ENCODE results near the gene TMEM72.

TMEM72 gene

GRCh38 chr10:44936314-44936975 is 25.3 kb downstream of the TMEM72 start:
- H3K9me3 ChIP-seq (ENCODE audit: control insufficient read depth, low read length) = peaks cover 14% of the 10 kb centered on the region
- no peak overlapping the region for H3K9ac ChIP-seq (ENCODE audit: low read length)
- peaks cover 33% of the 10 kb centered on the region for H3K4me1 ChIP-seq (ENCODE audit: control insufficient read depth, insufficient read depth, low read length)
- H3K36me3 ChIP-seq (ENCODE audit: control insufficient read depth, insufficient read depth, low read length, severe bottlenecking) = no peaks in the 10 kb centered on the region
- DNase-seq (ENCODE audit: low read depth) = no peak
- no peak overlapping the region for H3K4me3 ChIP-seq (ENCODE audit: low read length)
- no peaks in the 10 kb centered on the region for H3K27me3 ChIP-seq (replicated peaks; ENCODE audit: control insufficient read depth, insufficient read depth, low read length)

- H3K9me3 ChIP-seq (ENCODE audit: control insufficient read depth, low read length) = peaks cover 14% of the 10 kb centered on the region
- H3K4me3 ChIP-seq (ENCODE audit: low read length) = no peak overlapping the region
- H3K9ac ChIP-seq (ENCODE audit: low read length) = no peak overlapping the region
- H3K27me3 ChIP-seq (replicated peaks; ENCODE audit: control insufficient read depth, insufficient read depth, low read length) = no peaks in the 10 kb centered on the region
- no peak for DNase-seq (ENCODE audit: low read depth)
- H3K36me3 ChIP-seq (ENCODE audit: control insufficient read depth, insufficient read depth, low read length, severe bottlenecking) = no peaks in the 10 kb centered on the region
- peaks cover 33% of the 10 kb centered on the region for H3K4me1 ChIP-seq (ENCODE audit: control insufficient read depth, insufficient read depth, low read length)
These were observed 26.3 kb downstream of the TMEM72 start for GRCh38 chr10:44937196-44938005.

GRCh38 chr10:44938956-44939355 is 27.8 kb downstream of the TMEM72 start:
- no peaks in the 10 kb centered on the region for H3K27me3 ChIP-seq (replicated peaks; ENCODE audit: control insufficient read depth, insufficient read depth, low read length)
- H3K36me3 ChIP-seq (ENCODE audit: control insufficient read depth, insufficient read depth, low read length, severe bottlenecking) = no peaks in the 10 kb centered on the region
- H3K4me3 ChIP-seq (ENCODE audit: low read length) = no peak overlapping the region
- peaks cover 15% of the 10 kb centered on the region for H3K9me3 ChIP-seq (ENCODE audit: control insufficient read depth, low read length)
- H3K9ac ChIP-seq (ENCODE audit: low read length) = no peak overlapping the region
- DNase-seq (ENCODE audit: low read depth) = no peak
- H3K4me1 ChIP-seq (ENCODE audit: control insufficient read depth, insufficient read depth, low read length) = peaks cover 33% of the 10 kb centered on the region

- Histone ChIP-seq H3K4me3 (ENCODE audit: low read length) (no peak overlapping the region), H3K9me3 (ENCODE audit: control insufficient read depth, low read length) (peaks cover 24% of the 10 kb centered on the region), H3K9ac (ENCODE audit: low read length) (no peak overlapping the region), H3K27me3 (replicated peaks; ENCODE audit: control insufficient read depth, insufficient read depth, low read length) (no peaks in the 10 kb centered on the region), H3K36me3 (ENCODE audit: control insufficient read depth, insufficient read depth, low read length, severe bottlenecking) (no peaks in the 10 kb centered on the region), H3K4me1 (ENCODE audit: control insufficient read depth, insufficient read depth, low read length) (peaks cover 33% of the 10 kb centered on the region)
- no peak for DNase-seq (ENCODE audit: low read depth)
These were observed 28.7 kb downstream of the TMEM72 start for GRCh38 chr10:44939691-44940401.

- Histone ChIP-seq H3K4me1 (ENCODE audit: control insufficient read depth, insufficient read depth, low read length) (peaks cover 6% of the 10 kb centered on the region), H3K9me3 (ENCODE audit: control insufficient read depth, low read length) (peaks cover 20% of the 10 kb centered on the region), H3K36me3 (ENCODE audit: control insufficient read depth, insufficient read depth, low read length, severe bottlenecking) (no peaks in the 10 kb centered on the region), H3K9ac (ENCODE audit: low read length) (no peak overlapping the region), H3K4me3 (ENCODE audit: low read length) (peak overlapping the region; percentile 8), H3K27me3 (replicated peaks; ENCODE audit: control insufficient read depth, insufficient read depth, low read length) (no peaks in the 10 kb centered on the region)
- DNase-seq (ENCODE audit: low read depth) = no peak
These were observed 33.2 kb downstream of the TMEM72 start for GRCh38 chr10:44944354-44944753.

- Histone ChIP-seq H3K27me3 (replicated peaks; ENCODE audit: control insufficient read depth, insufficient read depth, low read length) (no peaks in the 10 kb centered on the region), H3K4me1 (ENCODE audit: control insufficient read depth, insufficient read depth, low read length) (no peaks in the 10 kb centered on the region), H3K9me3 (ENCODE audit: control insufficient read depth, low read length) (peaks cover 11% of the 10 kb centered on the region), H3K36me3 (ENCODE audit: control insufficient read depth, insufficient read depth, low read length, severe bottlenecking) (no peaks in the 10 kb centered on the region), H3K9ac (ENCODE audit: low read length) (no peak overlapping the region), H3K4me3 (ENCODE audit: low read length) (no peak overlapping the region)
- DNase-seq (ENCODE audit: low read depth) = no peak
These were observed 35.1 kb downstream of the TMEM72 start for GRCh38 chr10:44946205-44946604.

- H3K9me3 ChIP-seq (ENCODE audit: control insufficient read depth, low read length) = peaks cover 10% of the 10 kb centered on the region
- H3K9ac ChIP-seq (ENCODE audit: low read length) = no peak overlapping the region
- H3K36me3 ChIP-seq (ENCODE audit: control insufficient read depth, insufficient read depth, low read length, severe bottlenecking) = no peaks in the 10 kb centered on the region
- H3K4me3 ChIP-seq (ENCODE audit: low read length) = no peak overlapping the region
- no peaks in the 10 kb centered on the region for H3K27me3 ChIP-seq (replicated peaks; ENCODE audit: control insufficient read depth, insufficient read depth, low read length)
- H3K4me1 ChIP-seq (ENCODE audit: control insufficient read depth, insufficient read depth, low read length) = peaks cover 3% of the 10 kb centered on the region
- no peak for DNase-seq (ENCODE audit: low read depth)
These were observed 36.4 kb downstream of the TMEM72 start for GRCh38 chr10:44947371-44948152.

- Histone ChIP-seq H3K27me3 (replicated peaks; ENCODE audit: control insufficient read depth, insufficient read depth, low read length) (no peaks in the 10 kb centered on the region), H3K9me3 (ENCODE audit: control insufficient read depth, low read length) (peaks cover 10% of the 10 kb centered on the region), H3K36me3 (ENCODE audit: control insufficient read depth, insufficient read depth, low read length, severe bottlenecking) (peaks cover under 1% of the 10 kb centered on the region), H3K4me1 (ENCODE audit: control insufficient read depth, insufficient read depth, low read length) (peaks cover 11% of the 10 kb centered on the region), H3K4me3 (ENCODE audit: low read length) (no peak overlapping the region), H3K9ac (ENCODE audit: low read length) (no peak overlapping the region)
- DNase-seq (ENCODE audit: low read depth) = no peak
These were observed 37.5 kb downstream of the TMEM72 start for GRCh38 chr10:44948642-44949041.

GRCh38 chr10:44949127-44949802 is 38.1 kb downstream of the TMEM72 start:
- no peak overlapping the region for H3K4me3 ChIP-seq (ENCODE audit: low read length)
- H3K9ac ChIP-seq (ENCODE audit: low read length) = no peak overlapping the region
- no peaks in the 10 kb centered on the region for H3K27me3 ChIP-seq (replicated peaks; ENCODE audit: control insufficient read depth, insufficient read depth, low read length)
- H3K9me3 ChIP-seq (ENCODE audit: control insufficient read depth, low read length) = peaks cover 6% of the 10 kb centered on the region
- H3K36me3 ChIP-seq (ENCODE audit: control insufficient read depth, insufficient read depth, low read length, severe bottlenecking) = peaks cover 4% of the 10 kb centered on the region
- peaks cover 11% of the 10 kb centered on the region for H3K4me1 ChIP-seq (ENCODE audit: control insufficient read depth, insufficient read depth, low read length)
- no peak for DNase-seq (ENCODE audit: low read depth)

- no peak for DNase-seq (ENCODE audit: low read depth)
- Histone ChIP-seq H3K9ac (ENCODE audit: low read length) (no peak overlapping the region), H3K4me3 (ENCODE audit: low read length) (no peak overlapping the region), H3K4me1 (ENCODE audit: control insufficient read depth, insufficient read depth, low read length) (peaks cover 11% of the 10 kb centered on the region), H3K27me3 (replicated peaks; ENCODE audit: control insufficient read depth, insufficient read depth, low read length) (no peaks in the 10 kb centered on the region), H3K9me3 (ENCODE audit: control insufficient read depth, low read length) (no peaks in the 10 kb centered on the region), H3K36me3 (ENCODE audit: control insufficient read depth, insufficient read depth, low read length, severe bottlenecking) (peaks cover 4% of the 10 kb centered on the region)
These were observed 38.8 kb downstream of the TMEM72 start for GRCh38 chr10:44949915-44950314.

All from adipocyte (in vitro differentiated cells).